WERI-Rb-1 (cell line): Measurements from ENCODE around the gene F11.

Experiments
- DNase-seq: peaks from one replicate; pipeline ENCODE4 v3.0.0-alpha.2; 2020
- H3K27ac ChIP-seq: fragments of 250-450 bp; sonication (Bioruptor Pico); 2 replicates; pipeline ENCODE4 v1.5.1; 2020; ENCODE audit warnings: mild to moderate bottlenecking, moderate library complexity
- H3K27me3 ChIP-seq: fragments of 250-450 bp; sonication (Bioruptor Pico); 2 replicates; pipeline ENCODE4 v1.5.1; 2021; ENCODE audit warnings: mild to moderate bottlenecking, low read depth, moderate library complexity; ENCODE audit not compliant: insufficient read depth, severe bottlenecking
- H3K36me3 ChIP-seq: fragments of 250-450 bp; sonication (Bioruptor Pico); 2 replicates; pipeline ENCODE4 v1.5.1; 2020; ENCODE audit warnings: mild to moderate bottlenecking, moderate library complexity
- H3K4me3 ChIP-seq: 2 replicates; pipeline ENCODE4 v1.5.1; 2011; ENCODE audit warnings: low read depth, mild to moderate bottlenecking, control low read depth, low read length
- H3K9me3 ChIP-seq: fragments of 250-450 bp; sonication (Bioruptor Pico); 2 replicates; pipeline ENCODE4 v1.5.1; 2021; ENCODE audit warnings: mild to moderate bottlenecking, moderate library complexity; ENCODE audit not compliant: severe bottlenecking
- TF ChIP-seq, protein P1 (sequence below): IDR thresholded peaks from 2 replicates; pipeline ENCODE4 v1.5.1; 2011; ENCODE audit warnings: low read depth, mild to moderate bottlenecking, control low read depth, inconsistent platforms, low read length

Gene F11

DNA sequence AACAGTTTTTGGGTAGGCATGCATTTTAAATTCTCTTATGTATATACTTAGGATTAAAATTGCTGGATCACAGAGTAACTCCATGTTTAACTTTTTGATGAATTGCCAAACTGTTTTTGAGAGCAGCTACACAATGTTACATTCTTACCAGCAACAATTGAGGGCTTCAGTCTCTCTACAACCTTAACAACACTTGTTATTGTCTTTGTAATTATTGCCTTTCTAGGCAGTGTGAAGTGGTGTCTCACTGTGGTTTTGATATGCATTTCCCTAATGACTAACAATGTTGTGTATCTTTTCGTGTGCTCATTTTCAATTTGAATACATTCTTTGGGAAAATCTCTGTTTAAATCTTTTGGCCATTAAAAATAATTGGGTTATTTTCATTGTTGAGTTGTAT, 17.3 kb upstream of the F11 start:
- no peak overlapping the region for H3K4me3 ChIP-seq
- no peak overlapping the region for H3K27ac ChIP-seq
- TF ChIP-seq, protein P1, sequence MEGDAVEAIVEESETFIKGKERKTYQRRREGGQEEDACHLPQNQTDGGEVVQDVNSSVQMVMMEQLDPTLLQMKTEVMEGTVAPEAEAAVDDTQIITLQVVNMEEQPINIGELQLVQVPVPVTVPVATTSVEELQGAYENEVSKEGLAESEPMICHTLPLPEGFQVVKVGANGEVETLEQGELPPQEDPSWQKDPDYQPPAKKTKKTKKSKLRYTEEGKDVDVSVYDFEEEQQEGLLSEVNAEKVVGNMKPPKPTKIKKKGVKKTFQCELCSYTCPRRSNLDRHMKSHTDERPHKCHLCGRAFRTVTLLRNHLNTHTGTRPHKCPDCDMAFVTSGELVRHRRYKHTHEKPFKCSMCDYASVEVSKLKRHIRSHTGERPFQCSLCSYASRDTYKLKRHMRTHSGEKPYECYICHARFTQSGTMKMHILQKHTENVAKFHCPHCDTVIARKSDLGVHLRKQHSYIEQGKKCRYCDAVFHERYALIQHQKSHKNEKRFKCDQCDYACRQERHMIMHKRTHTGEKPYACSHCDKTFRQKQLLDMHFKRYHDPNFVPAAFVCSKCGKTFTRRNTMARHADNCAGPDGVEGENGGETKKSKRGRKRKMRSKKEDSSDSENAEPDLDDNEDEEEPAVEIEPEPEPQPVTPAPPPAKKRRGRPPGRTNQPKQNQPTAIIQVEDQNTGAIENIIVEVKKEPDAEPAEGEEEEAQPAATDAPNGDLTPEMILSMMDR, result no peak

DNA sequence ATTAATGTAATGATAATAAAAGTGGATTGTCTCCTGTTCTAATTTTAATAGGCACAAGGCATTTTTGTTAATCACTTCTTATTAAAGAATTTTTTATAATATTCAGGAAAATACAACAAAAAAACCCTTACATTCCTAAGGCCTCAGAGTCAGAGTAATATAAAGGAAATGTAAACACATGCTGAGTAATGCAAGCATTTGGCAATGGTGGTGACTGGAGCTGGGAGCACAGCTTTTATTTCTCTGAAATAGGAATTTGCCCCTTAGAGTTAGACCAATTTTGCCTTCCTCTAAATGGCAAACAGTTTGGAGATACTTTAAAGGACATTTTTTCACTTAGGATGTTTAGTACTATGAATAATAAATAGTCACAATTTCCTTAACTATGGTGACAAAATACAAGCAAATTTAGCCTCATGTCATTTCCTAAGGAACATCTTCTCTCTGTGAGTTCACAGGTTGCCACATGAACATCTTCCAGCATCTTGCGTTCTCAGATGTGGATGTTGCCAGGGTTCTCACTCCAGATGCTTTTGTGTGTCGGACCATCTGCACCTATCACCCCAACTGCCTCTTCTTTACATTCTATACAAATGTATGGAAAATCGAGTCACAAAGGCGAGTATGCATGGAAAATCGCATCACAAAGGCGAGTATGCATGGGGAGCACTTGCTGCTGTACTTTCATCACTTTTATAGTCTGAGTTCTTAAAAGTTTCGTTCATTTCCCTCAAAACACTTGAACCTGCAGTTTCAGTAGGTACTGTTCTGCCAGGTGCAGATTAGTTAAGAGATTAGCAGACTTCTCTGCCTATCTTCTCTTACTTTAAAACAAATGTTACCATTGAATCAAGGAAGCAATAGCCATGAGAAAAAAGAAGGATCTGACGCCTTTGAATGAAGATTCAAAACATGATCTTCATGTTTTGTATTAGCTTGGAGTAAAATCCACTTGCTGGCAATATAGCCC, 15.9 kb upstream of the F11 start:
- H3K27me3 ChIP-seq, result peaks cover 91% of the 10 kb centered on the region
- no peak overlapping the region for H3K4me3 ChIP-seq
- TF ChIP-seq, protein P1, result no peak
- H3K27ac ChIP-seq, result no peak overlapping the region
- no peaks in the 10 kb centered on the region for H3K36me3 ChIP-seq
- no peak for DNase-seq
- H3K9me3 ChIP-seq, result peaks cover 4% of the 10 kb centered on the region

More for the DNA sequence above, 17.3 kb upstream of the F11 start:
- Histone ChIP-seq H3K9me3 (peaks cover 4% of the 10 kb centered on the region), H3K27me3 (peaks cover 81% of the 10 kb centered on the region), H3K36me3 (no peaks in the 10 kb centered on the region)
- no peak for DNase-seq

DNA sequence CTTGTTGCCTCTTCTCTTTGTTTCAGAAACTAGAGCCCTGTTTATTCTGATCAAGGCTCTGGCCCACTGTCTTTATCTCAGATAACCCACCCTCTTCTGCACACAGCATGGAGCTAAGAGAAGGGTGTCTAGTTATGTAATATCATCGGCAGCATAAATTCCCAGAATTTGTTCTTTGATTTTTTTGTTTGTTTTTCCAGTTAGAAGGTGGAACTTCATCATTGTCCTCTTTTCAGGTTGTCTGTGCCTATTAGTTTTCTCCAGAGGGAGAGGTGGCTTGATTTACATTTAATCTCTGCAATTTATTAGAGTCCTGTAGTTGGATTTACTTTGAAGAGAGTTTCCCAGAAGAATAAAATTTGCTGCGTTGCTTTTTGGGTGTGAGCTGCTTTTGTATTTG, 15.2 kb upstream of the F11 start:
- peaks cover 4% of the 10 kb centered on the region for H3K9me3 ChIP-seq
- peaks cover 93% of the 10 kb centered on the region for H3K27me3 ChIP-seq
- no peak overlapping the region for H3K4me3 ChIP-seq
- H3K27ac ChIP-seq, result no peak overlapping the region
- no peak for DNase-seq
- TF ChIP-seq, protein P1, result no peak
- H3K36me3 ChIP-seq, result no peaks in the 10 kb centered on the region

DNA sequence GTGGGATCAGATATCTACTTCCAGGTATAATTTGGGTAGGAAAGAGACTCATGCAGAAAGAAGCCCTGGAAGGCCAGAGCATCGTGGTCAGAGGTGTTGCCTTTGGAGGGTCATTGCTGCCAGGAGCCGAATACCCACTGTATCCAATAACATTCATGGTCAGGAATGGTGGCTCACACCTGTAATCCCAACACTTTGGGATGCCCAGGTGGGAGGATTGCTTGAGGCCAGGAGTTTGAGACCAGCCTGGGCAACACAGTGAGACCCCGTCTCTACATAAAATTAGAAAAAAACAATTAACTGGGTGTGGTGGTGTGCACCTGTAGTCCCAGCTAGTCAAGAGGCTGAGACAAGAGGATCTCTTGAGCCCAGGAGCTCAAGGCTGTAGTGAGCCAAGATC, 10.9 kb upstream of the F11 start:
- Histone ChIP-seq H3K4me3 (no peak overlapping the region), H3K27ac (no peak overlapping the region), H3K9me3 (no peaks in the 10 kb centered on the region), H3K36me3 (no peaks in the 10 kb centered on the region), H3K27me3 (peaks cover 94% of the 10 kb centered on the region)
- DNase-seq, result no peak
- TF ChIP-seq, protein P1, result no peak

DNA sequence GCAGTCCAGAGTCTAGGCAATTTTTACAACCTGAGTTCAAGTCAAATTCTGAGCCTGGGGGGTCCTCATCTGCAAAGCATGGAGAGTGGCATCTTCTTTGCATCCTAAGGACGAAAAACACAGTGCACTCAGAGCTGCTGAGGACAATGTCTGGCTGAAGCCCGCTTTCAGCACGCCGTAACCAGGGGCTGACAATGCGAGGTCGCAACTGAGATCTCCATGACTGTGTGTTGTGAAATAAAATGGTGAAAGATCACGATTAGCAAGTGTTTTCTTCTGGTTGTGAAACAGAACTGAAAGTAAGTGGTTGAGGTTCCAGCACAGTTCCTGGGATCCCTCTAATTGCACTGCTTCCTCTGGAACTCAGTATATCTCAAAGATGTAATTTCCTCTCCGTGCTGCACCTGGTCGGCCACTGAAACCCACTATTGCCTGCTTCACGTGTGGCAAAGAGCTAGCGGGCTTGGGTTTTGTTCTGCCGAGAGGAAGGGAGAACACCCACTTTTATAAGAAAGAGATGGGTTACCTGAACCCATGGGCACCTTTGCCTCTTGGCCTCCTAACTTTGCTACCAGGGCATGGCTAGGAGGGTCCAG, 7.7 kb upstream of the F11 start:
- Histone ChIP-seq H3K27ac (no peak overlapping the region), H3K36me3 (no peaks in the 10 kb centered on the region), H3K4me3 (no peak overlapping the region), H3K27me3 (peaks cover 96% of the 10 kb centered on the region), H3K9me3 (no peaks in the 10 kb centered on the region)
- TF ChIP-seq, protein P1, result no peak
- DNase-seq, result no peak
